ENCODE measurements around the gene TTPAL. TPM values are rescaled to one million over a fixed set of nuclear protein-coding genes. Genes with fewer than 3 reads are reported as not detected.

The TTPAL gene
- total RNA-seq, 1 experiment from 2014 or later: 14.0 TPM

DNA sequence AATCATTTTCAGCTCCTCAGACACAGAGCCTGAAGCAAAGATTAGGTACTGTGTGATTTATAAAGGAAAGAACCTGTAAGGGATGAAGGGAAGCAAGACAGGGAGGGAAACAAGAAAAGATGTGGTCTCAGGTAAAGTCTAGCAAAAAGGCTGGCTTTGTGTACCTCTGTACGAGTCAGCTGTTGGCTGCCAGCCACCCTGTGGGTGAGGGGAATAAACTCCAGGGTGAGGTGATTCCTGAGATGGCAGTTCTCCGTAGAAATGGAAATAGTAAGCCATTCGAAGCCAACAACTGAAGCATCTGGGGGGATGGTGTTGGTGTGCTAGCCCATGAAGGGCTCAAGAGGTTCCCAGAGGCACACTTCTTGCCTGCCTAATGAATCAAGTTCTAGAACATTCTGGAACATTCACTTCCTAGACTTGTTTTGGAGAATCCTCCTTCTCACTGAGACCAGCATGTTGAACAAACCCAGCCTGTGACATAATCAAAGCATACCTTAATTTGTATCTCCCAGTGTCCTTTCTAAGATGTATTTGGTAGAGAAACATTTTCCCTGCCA lies 10.6 kb upstream of the TTPAL start:
- ATAC-seq: peak; percentile 30

DNA sequence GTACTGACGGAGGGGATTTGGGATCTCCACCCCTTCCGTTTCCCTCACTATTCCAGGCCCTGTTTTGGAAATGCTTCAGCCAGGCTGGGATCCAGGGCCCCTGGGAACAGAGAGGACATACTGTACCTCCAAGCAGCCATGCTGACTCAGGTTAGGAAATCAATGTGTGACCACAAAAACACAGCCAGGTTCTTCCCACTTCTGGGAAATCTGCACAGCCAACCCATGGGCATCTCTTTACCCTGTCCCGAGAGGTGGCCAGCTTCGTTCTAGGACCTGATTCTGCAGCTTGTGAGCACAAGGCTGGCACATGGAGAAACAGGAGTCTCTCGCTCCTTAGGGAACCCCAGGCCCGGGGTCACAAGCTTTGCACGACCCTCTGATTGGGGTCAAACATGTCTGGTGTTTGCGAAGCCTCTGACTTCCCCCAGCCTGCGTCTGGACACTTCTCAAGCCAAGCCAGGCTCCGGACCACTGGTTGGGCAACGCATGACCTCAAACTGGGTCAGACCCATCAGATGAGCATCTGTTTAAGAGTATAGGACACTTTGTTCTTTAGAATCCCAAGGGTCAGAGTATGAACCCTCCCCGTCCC lies 8.3 kb upstream of the TTPAL start:
- no TSS peak for BruUV-seq (replicated peaks)
- POLR2A ChIA-PET (ENCODE audit: unreplicated experiment): no interaction called here

More for the DNA sequence above, 10.6 kb upstream of the TTPAL start:
- Histone ChIP-seq H3F3A (ENCODE audit: low read length, unreplicated experiment) (no peaks in the 10 kb centered on the region), H3K4me2 (ENCODE audit: low read length) (peak overlapping the region; percentile 49), H4K20me1 (ENCODE audit: low read length) (no peaks in the 10 kb centered on the region), H3K4me3 (ENCODE audit: low read length) (no peak overlapping the region), H3K36me3 (ENCODE audit: low read depth, low read length) (no peaks in the 10 kb centered on the region), H3K27me3 (ENCODE audit: low read length) (no peaks in the 10 kb centered on the region), H3K9me3 (ENCODE audit: low read length) (no peaks in the 10 kb centered on the region), H3K9me2 (replicated peaks; ENCODE audit: low read length) (no peaks in the 10 kb centered on the region), H3K9ac (ENCODE audit: low read length) (peak overlapping the region; percentile 7; the same call in 1 of the 2 replicates), H3K27ac (ENCODE audit: low read length) (peak overlapping the region; percentile 63), H3K4me1 (ENCODE audit: insufficient read depth, low read length) (peaks cover 19% of the 10 kb centered on the region), H3K79me2 (ENCODE audit: low read length) (no peaks in the 10 kb centered on the region), H2AFZ (ENCODE audit: low read length) (peak overlapping the region; percentile 27)
- CTCF ChIA-PET: no interaction called here
- POLR2A ChIA-PET (ENCODE audit: unreplicated experiment): no interaction called here
- intact Hi-C loops (cut with micrococcal nuclease): no loop called here
- TF ChIP-seq EZH2 (IDR thresholded peaks at IDR 0.05; ENCODE audit: low read length, unreplicated experiment) (no peak), EZH2phosphoT487 (IDR thresholded peaks at IDR 0.05; ENCODE audit: borderline replicate concordance, low read length) (no peak)
- TF ChIP-seq, protein P1, sequence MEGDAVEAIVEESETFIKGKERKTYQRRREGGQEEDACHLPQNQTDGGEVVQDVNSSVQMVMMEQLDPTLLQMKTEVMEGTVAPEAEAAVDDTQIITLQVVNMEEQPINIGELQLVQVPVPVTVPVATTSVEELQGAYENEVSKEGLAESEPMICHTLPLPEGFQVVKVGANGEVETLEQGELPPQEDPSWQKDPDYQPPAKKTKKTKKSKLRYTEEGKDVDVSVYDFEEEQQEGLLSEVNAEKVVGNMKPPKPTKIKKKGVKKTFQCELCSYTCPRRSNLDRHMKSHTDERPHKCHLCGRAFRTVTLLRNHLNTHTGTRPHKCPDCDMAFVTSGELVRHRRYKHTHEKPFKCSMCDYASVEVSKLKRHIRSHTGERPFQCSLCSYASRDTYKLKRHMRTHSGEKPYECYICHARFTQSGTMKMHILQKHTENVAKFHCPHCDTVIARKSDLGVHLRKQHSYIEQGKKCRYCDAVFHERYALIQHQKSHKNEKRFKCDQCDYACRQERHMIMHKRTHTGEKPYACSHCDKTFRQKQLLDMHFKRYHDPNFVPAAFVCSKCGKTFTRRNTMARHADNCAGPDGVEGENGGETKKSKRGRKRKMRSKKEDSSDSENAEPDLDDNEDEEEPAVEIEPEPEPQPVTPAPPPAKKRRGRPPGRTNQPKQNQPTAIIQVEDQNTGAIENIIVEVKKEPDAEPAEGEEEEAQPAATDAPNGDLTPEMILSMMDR (conservative IDR thresholded peaks at IDR 0.05; ENCODE audit: low read depth, low read length): no peak
- BruUV-seq (replicated peaks): no TSS peak
- peak; percentile 73 for DNase-seq

More for the DNA sequence above, 8.3 kb upstream of the TTPAL start:
- H3K4me2 ChIP-seq (ENCODE audit: low read length): no peak overlapping the region
- H3K9me3 ChIP-seq (ENCODE audit: low read length): no peaks in the 10 kb centered on the region
- intact Hi-C loops (cut with micrococcal nuclease): no loop called here
- H3K27ac ChIP-seq (ENCODE audit: low read length): no peak overlapping the region
- DNase-seq: no peak
- H3K27me3 ChIP-seq (ENCODE audit: low read length): no peaks in the 10 kb centered on the region
- ATAC-seq: no peak
- no peaks in the 10 kb centered on the region for H4K20me1 ChIP-seq (ENCODE audit: low read length)
- no peaks in the 10 kb centered on the region for H3F3A ChIP-seq (ENCODE audit: low read length, unreplicated experiment)
- no peak for TF ChIP-seq EZH2phosphoT487 (IDR thresholded peaks at IDR 0.05; ENCODE audit: borderline replicate concordance, low read length)
- TF ChIP-seq, protein P1 (conservative IDR thresholded peaks at IDR 0.05; ENCODE audit: low read depth, low read length): no peak
- TF ChIP-seq EZH2 (IDR thresholded peaks at IDR 0.05; ENCODE audit: low read length, unreplicated experiment): no peak
- peaks cover 12% of the 10 kb centered on the region for H3K4me1 ChIP-seq (ENCODE audit: insufficient read depth, low read length)
- H3K9me2 ChIP-seq (replicated peaks; ENCODE audit: low read length): no peaks in the 10 kb centered on the region
- H3K79me2 ChIP-seq (ENCODE audit: low read length): no peaks in the 10 kb centered on the region
- CTCF ChIA-PET: no interaction called here
- no peaks in the 10 kb centered on the region for H3K36me3 ChIP-seq (ENCODE audit: low read depth, low read length)
- H3K4me3 ChIP-seq (ENCODE audit: low read length): no peak overlapping the region
- H3K9ac ChIP-seq (ENCODE audit: low read length): no peak overlapping the region
- H2AFZ ChIP-seq (ENCODE audit: low read length): no peak overlapping the region
